HG03439 (cell line): ENCODE data around the gene PNMA3.
"Not testable (repeated sequence)": the region's sequence is repeated elsewhere in the genome, so short reads cannot be mapped to it uniquely, and the experiment has no call there.

Experiments used
- ATAC-seq: cut with Tn5 transposase; IDR thresholded peaks from one replicate; pipeline ENCODE4 v1.9.1; 2021; ENCODE audit warnings: mild to moderate bottlenecking, moderate library complexity; ENCODE audit not compliant: unreplicated experiment

The PNMA3 gene

GRCh38 chrX:153055871-153056749 is at the start of gene PNMA3:
Gene PNMA3, plus strand, starts transcription at chrX:153056470. Its CDS starts 586 bp downstream, at chrX:153057056.
- no peak for ATAC-seq

GRCh38 chrX:153017174-153017573 is 39.1 kb upstream of the PNMA3 start:
- not testable (repeated sequence) for ATAC-seq

GRCh38 chrX:153019166-153019565 is 37.1 kb upstream of the PNMA3 start:
- no peak for ATAC-seq

GRCh38 chrX:153026501-153026900 is 29.8 kb upstream of the PNMA3 start:
- not testable (repeated sequence) for ATAC-seq

- ATAC-seq: not testable (repeated sequence)
These were observed 27.8 kb upstream of the PNMA3 start for GRCh38 chrX:153028487-153028886.

- ATAC-seq: no peak
These were observed 27.1 kb upstream of the PNMA3 start for GRCh38 chrX:153029162-153029561.

- no peak for ATAC-seq
These were observed 26.4 kb upstream of the PNMA3 start for GRCh38 chrX:153029875-153030274.

GRCh38 chrX:153030801-153031200 is 25.5 kb upstream of the PNMA3 start:
- no peak for ATAC-seq

GRCh38 chrX:153032397-153033118 is 23.7 kb upstream of the PNMA3 start:
- ATAC-seq: peak; percentile 86

- ATAC-seq: no peak
These were observed 7.2 kb upstream of the PNMA3 start for GRCh38 chrX:153049093-153049492.

- no peak for ATAC-seq
These were observed 3.7 kb upstream of the PNMA3 start for GRCh38 chrX:153052534-153052933.

GRCh38 chrX:153057281-153057680 is 1.0 kb downstream of the PNMA3 start:
- ATAC-seq: no peak

GRCh38 chrX:153059191-153060094 is 3.2 kb downstream of the PNMA3 start:
- ATAC-seq: no peak

- ATAC-seq: no peak
These were observed 3.8 kb downstream of the PNMA3 start for GRCh38 chrX:153060095-153060445.

GRCh38 chrX:153061732-153062131 is 5.5 kb downstream of the PNMA3 start:
- no peak for ATAC-seq

GRCh38 chrX:153063315-153063714 is 7.0 kb downstream of the PNMA3 start:
- no peak for ATAC-seq

GRCh38 chrX:153064061-153064460 is 7.8 kb downstream of the PNMA3 start:
- no peak for ATAC-seq

- ATAC-seq: no peak
These were observed 9.1 kb downstream of the PNMA3 start for GRCh38 chrX:153065389-153065788.

- not testable (repeated sequence) for ATAC-seq
These were observed 10.1 kb downstream of the PNMA3 start for GRCh38 chrX:153066402-153066801.

GRCh38 chrX:153071909-153072583 is 15.8 kb downstream of the PNMA3 start, which contains the start of gene PNMA6A:
Gene PNMA6A, plus strand, starts transcription at chrX:153072454. Its CDS starts 609 bp downstream, at chrX:153073063.
- not testable (repeated sequence) for ATAC-seq
